HG02885 (cell line): ENCODE data around the gene NPAS2.

Source experiments
- ATAC-seq: cut with Tn5 transposase; IDR thresholded peaks from one replicate; pipeline ENCODE4 v1.9.1; 2021; ENCODE audit warnings: mild to moderate bottlenecking; ENCODE audit not compliant: unreplicated experiment, poor library complexity

Gene NPAS2

DNA sequence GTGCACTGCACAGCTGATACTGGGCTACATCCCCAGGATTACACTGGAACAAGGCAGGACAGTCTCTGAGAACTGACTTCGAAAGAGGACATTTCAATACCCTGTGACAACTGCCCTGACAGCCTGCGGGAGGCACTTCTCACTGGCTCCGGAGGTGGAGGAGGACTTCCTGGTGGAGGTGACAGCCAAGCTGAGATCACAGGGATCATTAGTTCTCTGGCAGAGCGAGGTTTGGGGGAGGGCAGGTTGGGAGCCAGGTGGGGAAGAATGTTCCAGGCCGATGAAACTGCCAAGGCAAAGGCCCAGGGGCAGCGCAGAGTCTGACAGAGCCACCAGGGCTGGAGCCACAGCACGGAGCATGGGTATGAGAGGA, 28.0 kb upstream of the NPAS2 start:
- ATAC-seq: no peak

GRCh38 chr2:100793220-100793619, 26.7 kb upstream of the NPAS2 start:
- ATAC-seq: no peak

- no peak for ATAC-seq
These were observed 26.0 kb upstream of the NPAS2 start for GRCh38 chr2:100793982-100794381.

DNA sequence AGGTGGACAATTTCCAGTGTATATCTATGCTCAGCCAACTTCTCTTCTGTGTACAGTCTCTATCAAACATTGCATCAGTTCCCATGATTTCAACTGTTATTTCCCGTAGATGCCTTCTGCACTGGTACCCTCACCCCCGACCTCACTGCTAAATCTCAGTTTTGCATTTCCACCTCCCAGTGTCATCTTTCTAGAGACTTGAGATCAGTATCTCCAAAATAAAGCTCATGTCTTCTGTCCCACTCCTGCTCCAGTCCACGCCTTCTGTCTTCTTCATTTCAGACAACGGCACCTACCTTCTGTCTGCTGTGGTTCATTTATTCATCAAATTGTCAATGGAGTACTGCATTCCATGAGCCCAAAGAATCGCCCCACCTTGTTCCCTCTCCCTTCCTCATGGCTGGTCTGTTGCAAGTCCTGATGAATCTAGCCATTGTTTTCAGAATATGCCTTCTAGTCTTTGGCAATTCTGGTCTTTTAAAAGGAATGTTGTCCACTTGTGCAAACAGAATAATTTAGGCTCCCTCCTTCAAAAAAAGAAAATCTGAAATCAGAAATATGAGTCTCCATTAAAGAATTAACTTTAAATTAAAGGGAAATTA, 23.3 kb upstream of the NPAS2 start:
- no peak for ATAC-seq

GRCh38 chr2:100799686-100800085, 20.3 kb upstream of the NPAS2 start:
- no peak for ATAC-seq

- no peak for ATAC-seq
These were observed 19.0 kb upstream of the NPAS2 start for GRCh38 chr2:100800915-100801314.

DNA sequence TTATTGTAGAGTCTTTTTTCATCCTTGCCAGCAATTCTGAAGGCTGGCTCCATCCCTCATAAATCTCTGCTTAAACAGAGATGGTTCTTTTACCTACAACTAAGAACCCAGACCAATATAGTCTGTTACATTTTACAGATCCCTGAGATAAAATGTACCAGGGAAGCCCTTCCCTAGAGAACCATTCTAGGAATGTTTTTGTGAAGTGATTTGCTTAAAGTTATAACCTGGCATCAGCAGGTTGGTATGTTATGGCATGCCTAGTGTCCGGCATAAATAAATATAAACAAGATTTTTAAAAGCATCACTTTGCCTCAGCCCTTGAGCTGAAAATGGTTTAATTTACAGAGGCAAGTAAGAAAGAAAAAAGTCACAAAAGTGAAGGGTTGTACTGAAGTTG, 18.5 kb upstream of the NPAS2 start:
- ATAC-seq: no peak

DNA sequence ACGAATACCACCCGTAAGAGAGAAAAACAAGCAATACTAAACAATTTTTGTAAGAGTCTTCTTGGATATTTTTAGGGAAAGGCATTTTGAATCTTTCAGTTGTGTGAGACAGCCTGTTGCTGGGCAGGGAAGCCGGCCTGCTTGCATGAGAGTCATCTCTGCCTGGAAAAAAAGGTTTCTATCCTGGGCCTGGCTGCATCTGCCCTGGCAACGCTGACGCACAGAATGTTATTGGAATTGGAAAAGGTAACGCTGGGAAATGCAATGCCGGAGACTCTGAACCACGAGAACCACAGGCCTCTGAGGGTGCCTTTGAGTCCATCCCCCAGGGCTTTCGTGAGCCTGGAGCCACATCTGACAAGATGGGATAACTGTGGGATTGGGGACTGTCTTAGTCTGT, 17.9 kb upstream of the NPAS2 start:
- no peak for ATAC-seq

- ATAC-seq: no peak
These were observed 16.6 kb upstream of the NPAS2 start for GRCh38 chr2:100803334-100803733.

DNA sequence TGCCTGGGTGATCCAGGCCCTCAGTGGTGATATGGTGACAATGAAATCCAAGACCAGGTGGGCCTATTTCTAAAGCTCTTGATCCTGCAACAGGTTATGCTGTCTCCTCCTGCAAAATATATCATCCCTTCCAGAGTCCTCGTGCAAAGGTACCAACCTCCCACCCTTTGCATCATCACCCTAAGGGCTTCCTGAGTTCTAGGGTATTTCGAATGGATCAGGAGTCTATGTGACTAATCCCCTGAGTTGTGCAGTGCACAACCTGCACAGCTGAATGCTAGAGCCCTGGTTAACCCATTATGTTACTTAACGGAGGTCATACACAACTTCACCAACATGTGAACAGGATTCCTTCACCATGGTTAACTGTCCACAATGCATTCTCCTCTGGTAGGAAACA, 13.4 kb upstream of the NPAS2 start:
- ATAC-seq: no peak

DNA sequence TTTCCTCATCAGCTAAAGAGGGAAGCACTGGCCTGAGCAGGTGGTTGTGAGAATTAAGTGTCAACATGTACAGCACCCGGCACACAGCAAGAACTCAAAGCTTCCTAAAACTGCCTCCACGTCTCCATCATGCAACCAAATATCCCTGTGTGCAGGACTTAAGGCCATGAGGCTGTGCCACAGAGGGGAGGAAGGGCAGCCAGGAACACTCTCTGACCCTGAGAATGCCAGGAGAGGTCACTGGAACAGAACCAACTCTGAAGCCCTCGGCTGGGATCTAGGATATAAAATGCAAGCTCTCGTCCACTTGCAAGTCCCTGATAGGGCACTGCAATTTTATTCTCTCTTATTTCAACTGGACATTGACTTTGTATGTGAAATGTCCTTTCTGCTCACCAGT, 12.2 kb upstream of the NPAS2 start:
- ATAC-seq: no peak

GRCh38 chr2:100808582-100808981, 11.4 kb upstream of the NPAS2 start:
- no peak for ATAC-seq

- no peak for ATAC-seq
These were observed 10.4 kb upstream of the NPAS2 start for GRCh38 chr2:100809506-100809905.

- no peak for ATAC-seq
These were observed 9.3 kb upstream of the NPAS2 start for GRCh38 chr2:100810603-100811145.

- no peak for ATAC-seq
These were observed 7.8 kb upstream of the NPAS2 start for GRCh38 chr2:100812116-100812515.

GRCh38 chr2:100812573-100812972, 7.4 kb upstream of the NPAS2 start:
- ATAC-seq: no peak

DNA sequence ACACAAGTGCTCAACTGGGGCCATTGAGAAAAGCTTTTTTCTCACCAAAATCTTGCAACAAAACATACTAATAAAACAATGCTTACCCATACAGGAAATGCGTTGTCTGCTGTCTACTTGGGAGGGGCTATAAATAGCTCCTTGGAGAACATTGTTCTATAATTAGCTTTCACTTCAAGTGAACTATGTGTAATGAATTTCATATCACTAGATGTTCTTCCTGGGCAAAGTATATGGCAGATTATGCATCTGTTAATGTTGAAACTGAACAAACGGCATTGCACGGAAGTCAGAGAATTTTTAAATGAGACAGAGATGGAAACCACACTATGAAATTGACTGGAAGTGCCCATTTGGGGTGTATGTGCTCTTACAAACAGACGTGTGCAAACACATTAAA, 6.4 kb upstream of the NPAS2 start:
- no peak for ATAC-seq

DNA sequence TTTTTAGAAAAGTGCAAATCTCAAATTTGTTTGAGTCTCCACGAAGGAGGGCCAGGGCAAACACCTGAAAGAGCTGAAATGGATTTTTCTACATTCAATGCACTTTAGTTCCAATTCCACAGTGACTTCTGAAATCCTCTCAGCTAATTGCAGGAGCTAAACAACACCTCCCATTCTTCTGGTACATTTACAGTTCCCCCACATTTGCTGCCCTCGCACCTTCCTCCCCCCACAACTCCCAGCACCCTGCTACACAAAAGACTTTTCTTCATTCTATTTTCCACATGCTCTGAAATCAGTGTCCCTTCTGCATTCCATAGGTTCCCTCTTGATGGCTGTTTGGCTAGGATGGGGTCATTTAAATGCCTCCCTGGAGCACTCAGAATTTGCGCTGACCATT, 5.9 kb upstream of the NPAS2 start:
- ATAC-seq: no peak

DNA sequence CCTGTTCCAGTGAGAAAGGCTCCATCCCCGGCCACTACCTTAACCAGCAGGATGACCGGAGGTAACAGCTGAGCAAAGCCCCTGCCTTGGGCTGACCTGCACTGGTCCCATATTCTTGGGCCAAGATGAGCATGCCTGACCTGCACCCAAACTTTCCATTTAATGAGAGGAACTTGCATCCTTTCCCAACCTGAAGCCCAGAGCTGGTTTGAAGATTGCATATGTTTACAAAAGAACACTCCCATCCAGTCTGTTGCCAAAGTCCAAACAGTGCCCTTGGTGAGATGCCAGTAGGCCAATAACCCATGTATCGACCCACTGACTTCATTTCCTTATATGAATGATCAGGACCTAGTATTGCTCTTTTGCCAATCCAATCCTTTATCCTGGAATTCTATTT, 5.5 kb upstream of the NPAS2 start:
- no peak for ATAC-seq

- ATAC-seq: no peak
These were observed 2.5 kb upstream of the NPAS2 start for GRCh38 chr2:100817388-100817985.

- ATAC-seq: no peak
These were observed 1.8 kb upstream of the NPAS2 start for GRCh38 chr2:100818003-100818605.
